Spleen (tissue), 7 donors: ENCODE data around the gene PI16.

Source experiments
- POLR2AphosphoS5 ChIP-seq, 3 donors: sonication (generic); formaldehyde crosslinking; IDR thresholded peaks; one replicate each; pipeline ENCODE4 v1.5.1; 2017; ENCODE audit warnings: antibody characterized with exemption in 3 of 3
- TF ChIP-seq, protein P1 (sequence below), 11 experiments: fragments of 200-600 bp in 7 of 11; fragments of 450-650 bp in 4 of 11; sonication (generic) in 4 of 11; IDR thresholded peaks in 8 of 11; conservative IDR thresholded peaks in 3 of 11; 1 replicate in 7 of 11; 2 replicates in 4 of 11; pipeline versions ENCODE4 v1.4.0 to v1.8.0; 2016 to 2021; ENCODE audit warnings: antibody characterized with exemption in 11 of 11, inconsistent platforms in 4 of 11, mild to moderate bottlenecking in 1 of 11
- donor health status: DM: no; HTN: no; CAD: no; lungs with moderate emphysema.
- donor health status: DM: no; HTN: no; CAD: no.
- donor health status: DM: no; HTN: no; CAD: no.

- no peak for TF ChIP-seq POLR2AphosphoS5 (IDR thresholded peaks at IDR 0.05)
- TF ChIP-seq, protein P1, sequence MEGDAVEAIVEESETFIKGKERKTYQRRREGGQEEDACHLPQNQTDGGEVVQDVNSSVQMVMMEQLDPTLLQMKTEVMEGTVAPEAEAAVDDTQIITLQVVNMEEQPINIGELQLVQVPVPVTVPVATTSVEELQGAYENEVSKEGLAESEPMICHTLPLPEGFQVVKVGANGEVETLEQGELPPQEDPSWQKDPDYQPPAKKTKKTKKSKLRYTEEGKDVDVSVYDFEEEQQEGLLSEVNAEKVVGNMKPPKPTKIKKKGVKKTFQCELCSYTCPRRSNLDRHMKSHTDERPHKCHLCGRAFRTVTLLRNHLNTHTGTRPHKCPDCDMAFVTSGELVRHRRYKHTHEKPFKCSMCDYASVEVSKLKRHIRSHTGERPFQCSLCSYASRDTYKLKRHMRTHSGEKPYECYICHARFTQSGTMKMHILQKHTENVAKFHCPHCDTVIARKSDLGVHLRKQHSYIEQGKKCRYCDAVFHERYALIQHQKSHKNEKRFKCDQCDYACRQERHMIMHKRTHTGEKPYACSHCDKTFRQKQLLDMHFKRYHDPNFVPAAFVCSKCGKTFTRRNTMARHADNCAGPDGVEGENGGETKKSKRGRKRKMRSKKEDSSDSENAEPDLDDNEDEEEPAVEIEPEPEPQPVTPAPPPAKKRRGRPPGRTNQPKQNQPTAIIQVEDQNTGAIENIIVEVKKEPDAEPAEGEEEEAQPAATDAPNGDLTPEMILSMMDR (IDR thresholded peaks at IDR 0.05 in 8 of 11, conservative IDR thresholded peaks at IDR 0.05 in 3 of 11), result no peak
Observed at GRCh38 chr6:36944650-36945049, 9.9 kb upstream of the PI16 start.
